ENCODE data around the gene SLC16A11. TPM values are rescaled to one million over a fixed set of nuclear protein-coding genes. Genes with fewer than 3 reads are reported as not detected.

Gene SLC16A11
- polyA plus RNA-seq, 2 of the 4 experiments (the other 2 are of a cell fraction): not detected

- Histone ChIP-seq H3K4me3 (no peak overlapping the region), H3K27ac (no peak overlapping the region), H3K4me2 (no peak overlapping the region), H3K9me3 (no peaks in the 10 kb centered on the region), H3K4me1 (no peaks in the 10 kb centered on the region)
- FAIRE-seq (no peak), ATAC-seq (no peak), DNase-seq (ENCODE audit: low read depth in 1 of 2, low spot score in 1 of 2) (no peak)
- POLR2A ChIA-PET: no interaction called here
- TF ChIP-seq, protein P1, sequence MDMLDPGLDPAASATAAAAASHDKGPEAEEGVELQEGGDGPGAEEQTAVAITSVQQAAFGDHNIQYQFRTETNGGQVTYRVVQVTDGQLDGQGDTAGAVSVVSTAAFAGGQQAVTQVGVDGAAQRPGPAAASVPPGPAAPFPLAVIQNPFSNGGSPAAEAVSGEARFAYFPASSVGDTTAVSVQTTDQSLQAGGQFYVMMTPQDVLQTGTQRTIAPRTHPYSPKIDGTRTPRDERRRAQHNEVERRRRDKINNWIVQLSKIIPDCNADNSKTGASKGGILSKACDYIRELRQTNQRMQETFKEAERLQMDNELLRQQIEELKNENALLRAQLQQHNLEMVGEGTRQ (IDR thresholded peaks at IDR 0.05): no peak
- TF ChIP-seq JUNB (IDR thresholded peaks at IDR 0.05) (no peak), POLR2A (IDR thresholded peaks at IDR 0.05; ENCODE audit: low read length) (no peak), RAD21 (conservative IDR thresholded peaks at IDR 0.05 in 1 of 2, IDR thresholded peaks at IDR 0.05 in 1 of 2) (no peak), MYC (IDR thresholded peaks at IDR 0.05; ENCODE audit: borderline replicate concordance, low read length) (no peak), NPAS2 (CRISPR knock-in tag; IDR thresholded peaks at IDR 0.05; ENCODE audit: borderline replicate concordance) (no peak), MAX (IDR thresholded peaks at IDR 0.05) (no peak), ZSCAN20 (CRISPR knock-in tag; IDR thresholded peaks at IDR 0.05) (no peak), POLR2AphosphoS2 (conservative IDR thresholded peaks at IDR 0.05; ENCODE audit: low read length) (no peak), NFE2L2 (conservative IDR thresholded peaks at IDR 0.05; ENCODE audit: low read length) (no peak), GATA3 (IDR thresholded peaks at IDR 0.05; ENCODE audit: borderline replicate concordance) (no peak)
- TF ChIP-seq, protein P2, sequence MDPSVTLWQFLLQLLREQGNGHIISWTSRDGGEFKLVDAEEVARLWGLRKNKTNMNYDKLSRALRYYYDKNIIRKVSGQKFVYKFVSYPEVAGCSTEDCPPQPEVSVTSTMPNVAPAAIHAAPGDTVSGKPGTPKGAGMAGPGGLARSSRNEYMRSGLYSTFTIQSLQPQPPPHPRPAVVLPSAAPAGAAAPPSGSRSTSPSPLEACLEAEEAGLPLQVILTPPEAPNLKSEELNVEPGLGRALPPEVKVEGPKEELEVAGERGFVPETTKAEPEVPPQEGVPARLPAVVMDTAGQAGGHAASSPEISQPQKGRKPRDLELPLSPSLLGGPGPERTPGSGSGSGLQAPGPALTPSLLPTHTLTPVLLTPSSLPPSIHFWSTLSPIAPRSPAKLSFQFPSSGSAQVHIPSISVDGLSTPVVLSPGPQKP (IDR thresholded peaks at IDR 0.05; ENCODE audit: low read depth, low read length): no peak
- CTCF ChIA-PET: interaction anchor here (1.0 to 3.0 kb wide), 3 partner anchors 15 to 58 kb away, joined by 3 to 17 read pairs (median 3); no protein-coding TSS in a partner anchor
- WGBS (ENCODE audit: missing lambda C conversion rate): 69% methylated on average over 7 of the region's 7 CpGs
These were observed 34.1 kb upstream of the SLC16A11 start for GRCh38 chr17:7077911-7078546.

DNA sequence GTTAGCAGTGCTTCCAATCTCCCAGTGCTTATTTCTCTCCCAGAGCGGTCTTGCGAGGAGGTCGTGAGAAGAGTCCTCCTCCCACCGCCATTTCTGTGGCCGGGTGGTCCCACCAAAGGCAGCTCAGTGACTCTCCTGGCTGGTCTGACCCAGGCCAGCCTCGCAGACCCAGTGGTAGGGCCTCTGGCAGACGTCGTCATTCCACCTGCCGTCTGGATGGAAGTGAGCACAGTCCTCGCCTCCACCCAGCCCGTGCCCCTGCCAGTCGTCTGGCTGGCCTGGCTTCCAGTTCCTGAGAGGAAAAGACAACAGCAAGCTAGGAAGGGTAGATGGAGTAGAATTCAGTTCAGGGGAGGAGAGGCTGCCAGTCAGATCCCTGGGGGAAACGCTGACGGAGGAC, 31.0 kb upstream of the SLC16A11 start:
- ChIA-PET CTCF (interaction anchor here (0.9 to 6.3 kb wide), 6 partner anchors 9 to 77 kb away, joined by 3 to 35 read pairs (median 10); no protein-coding TSS in a partner anchor), POLR2A (no interaction called here)
- Histone ChIP-seq H3K4me2 (no peak overlapping the region), H3K4me1 (no peaks in the 10 kb centered on the region), H3K4me3 (no peak overlapping the region), H3K9me3 (no peaks in the 10 kb centered on the region), H3K27ac (no peak overlapping the region)
- WGBS (ENCODE audit: missing lambda C conversion rate): 83% methylated on average over 14 of the region's 14 CpGs
- FAIRE-seq: no peak
- no peak for ATAC-seq
- DNase-seq (ENCODE audit: low read depth in 1 of 2, low spot score in 1 of 2): no peak
- TF ChIP-seq, protein P1 (IDR thresholded peaks at IDR 0.05): no peak
- no peak for TF ChIP-seq SREBF2 (IDR thresholded peaks at IDR 0.05)
- TF ChIP-seq MAX (IDR thresholded peaks at IDR 0.05): no peak
- no peak for TF ChIP-seq HDAC2 (IDR thresholded peaks at IDR 0.05)
- TF ChIP-seq CEBPB (IDR thresholded peaks at IDR 0.05): no peak
- TF ChIP-seq RFX5 (IDR thresholded peaks at IDR 0.05): no peak
- no peak for TF ChIP-seq POLR2A (IDR thresholded peaks at IDR 0.05; ENCODE audit: low read length)

DNA sequence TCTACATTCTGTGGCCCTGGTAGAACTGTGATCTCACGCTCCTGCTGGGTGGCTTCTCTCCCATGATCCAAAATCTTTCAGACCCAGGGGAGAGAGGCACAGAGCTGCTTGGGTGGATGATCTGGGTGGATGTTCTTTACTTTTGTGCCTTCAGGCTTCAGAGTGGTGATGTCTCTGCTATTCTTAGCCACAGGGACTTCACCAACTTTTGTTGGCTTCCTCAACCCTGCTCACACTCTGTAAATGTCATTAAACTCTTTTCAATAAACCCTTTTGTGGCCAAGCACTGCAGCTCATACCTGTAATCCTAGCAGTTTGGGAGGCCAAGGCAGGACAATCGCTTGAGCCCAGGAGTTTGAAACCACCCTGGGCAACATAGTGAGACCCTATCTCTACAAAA, 28.5 kb upstream of the SLC16A11 start:
- CTCF ChIA-PET: interaction anchor here (0.9 to 6.3 kb wide), 7 partner anchors 9 to 101 kb away, joined by 3 to 35 read pairs (median 4); no protein-coding TSS in a partner anchor
- FAIRE-seq: no peak
- WGBS (ENCODE audit: missing lambda C conversion rate): 64% methylated on average over 2 of the region's 2 CpGs

More for the DNA sequence above, 28.5 kb upstream of the SLC16A11 start:
- Histone ChIP-seq H3K4me1 (no peaks in the 10 kb centered on the region), H3K9me3 (peaks cover 8% of the 10 kb centered on the region; the same call in 1 of the 3 replicates), H3K4me3 (no peak overlapping the region), H3K27ac (no peak overlapping the region), H3K4me2 (no peak overlapping the region)
- POLR2A ChIA-PET: no interaction called here
- DNase-seq (ENCODE audit: low read depth in 1 of 2, low spot score in 1 of 2): no peak
- TF ChIP-seq RAD21 (conservative IDR thresholded peaks at IDR 0.05 in 1 of 2, IDR thresholded peaks at IDR 0.05 in 1 of 2) (no peak), CHD4 (IDR thresholded peaks at IDR 0.05; ENCODE audit: borderline replicate concordance) (no peak), MAZ (IDR thresholded peaks at IDR 0.05; ENCODE audit: borderline replicate concordance, low read depth, low read length) (no peak), ESRRA (IDR thresholded peaks at IDR 0.05; ENCODE audit: borderline replicate concordance, low read length) (no peak), RFX5 (IDR thresholded peaks at IDR 0.05) (no peak), CBX8 (IDR thresholded peaks at IDR 0.05) (no peak), TFCP2L1 (CRISPR knock-in tag; IDR thresholded peaks at IDR 0.05) (no peak), MAX (IDR thresholded peaks at IDR 0.05) (no peak), ZNF302 (CRISPR knock-in tag; IDR thresholded peaks at IDR 0.05) (no peak), PBX3 (IDR thresholded peaks at IDR 0.05) (no peak), POLR2A (IDR thresholded peaks at IDR 0.05; ENCODE audit: low read length) (no peak), NR3C1 (IDR thresholded peaks at IDR 0.05) (no peak), GATA3 (IDR thresholded peaks at IDR 0.05; ENCODE audit: borderline replicate concordance) (no peak)
- no peak for ATAC-seq
